ENCODE results near the gene MAP3K4. TPM values are rescaled to one million over a fixed set of nuclear protein-coding genes. Genes with fewer than 3 reads are reported as not detected.

MAP3K4 gene
- total and polyA plus RNA-seq, 5 donors: 11.8 to 42.3 (median 29.9) TPM

DNA sequence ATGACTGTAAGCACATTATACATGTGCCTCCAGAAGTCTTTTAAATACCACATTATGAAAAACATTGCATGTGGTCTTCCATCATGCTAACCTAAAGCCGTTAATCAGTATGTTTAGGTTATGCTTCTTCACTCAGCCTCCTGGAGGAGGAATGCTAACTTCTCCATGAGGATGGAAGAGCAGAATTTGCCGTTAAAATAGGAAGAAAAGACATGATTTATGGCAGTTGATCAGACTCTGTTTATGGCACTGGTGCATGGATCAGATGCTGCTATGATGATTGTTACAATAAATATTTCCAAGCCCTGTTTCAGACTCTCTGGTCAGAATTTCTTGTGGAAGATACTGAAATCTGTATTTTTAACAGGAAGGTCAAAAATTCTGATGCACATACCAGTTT, 31.7 kb downstream of the MAP3K4 start:
- Histone ChIP-seq H3K4me1 (ENCODE audit: control insufficient read depth, insufficient read depth, low read length) (peaks cover 2% of the 10 kb centered on the region), H3K4me3 (ENCODE audit: low read length) (no peak overlapping the region), H3K27me3 (ENCODE audit: control insufficient read depth, insufficient read depth) (no peaks in the 10 kb centered on the region), H3K27ac (ENCODE audit: low read length) (no peak overlapping the region), H3K9me3 (ENCODE audit: control insufficient read depth, low read length) (no peaks in the 10 kb centered on the region)
- no peak for DNase-seq
- ATAC-seq: no peak
- intact Hi-C loops (cut with DNase I): no loop called here
- 88% methylated on average over 2 of the region's 2 CpGs for WGBS

DNA sequence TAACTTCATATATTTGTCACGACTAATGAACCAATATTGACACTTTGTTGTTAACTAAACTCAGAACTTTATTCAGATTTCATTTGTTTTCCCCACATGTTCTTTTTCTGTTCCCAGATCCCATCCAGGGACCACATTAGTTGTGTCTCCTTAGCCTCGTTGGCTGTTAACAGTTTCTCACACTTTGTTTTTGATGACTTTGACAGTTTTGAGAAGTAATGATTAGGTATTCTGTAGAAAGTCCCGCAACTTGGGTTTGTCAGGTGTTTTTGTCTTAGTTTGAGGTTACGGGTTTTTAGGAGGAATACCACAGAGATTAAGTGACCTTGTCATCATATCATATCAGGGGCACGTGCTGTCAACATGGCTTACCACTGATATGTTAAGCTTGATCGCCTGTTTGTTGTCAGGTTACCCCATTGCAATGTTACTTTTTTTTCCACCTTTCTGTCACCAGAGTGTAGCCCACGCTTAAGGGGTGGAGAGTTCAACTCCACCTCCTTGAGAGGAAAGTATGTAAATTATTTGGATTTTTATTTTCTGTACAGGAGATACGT, 32.9 kb downstream of the MAP3K4 start:
- Histone ChIP-seq H3K27me3 (ENCODE audit: control insufficient read depth, insufficient read depth) (no peaks in the 10 kb centered on the region), H3K4me1 (ENCODE audit: control insufficient read depth, insufficient read depth, low read length) (peaks cover under 1% of the 10 kb centered on the region), H3K9me3 (ENCODE audit: control insufficient read depth, low read length) (no peaks in the 10 kb centered on the region), H3K27ac (ENCODE audit: low read length) (no peak overlapping the region), H3K4me3 (ENCODE audit: low read length) (no peak overlapping the region)
- intact Hi-C loops (cut with DNase I): no loop called here
- WGBS: 84% methylated on average over 8 of the region's 8 CpGs
- DNase-seq: no peak
- ATAC-seq: no peak

DNA sequence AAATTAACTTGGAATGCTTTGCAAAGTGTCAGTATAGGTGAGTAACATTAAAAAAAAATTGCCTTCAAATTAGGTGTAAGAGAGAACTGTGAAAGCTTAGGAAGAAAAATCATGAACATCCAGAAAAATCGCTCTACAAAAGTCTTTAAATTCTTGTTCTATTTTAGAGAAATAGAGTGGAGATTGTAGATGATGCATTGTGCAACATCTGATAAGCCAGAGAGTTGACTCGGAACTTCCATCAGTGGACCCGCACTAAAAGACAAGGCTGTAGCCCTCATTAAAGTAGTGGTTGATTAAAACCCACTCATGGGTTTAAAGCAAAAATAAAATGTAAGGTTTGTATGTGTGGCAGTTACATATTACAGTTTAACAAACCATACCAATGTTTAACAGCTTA, 35.8 kb downstream of the MAP3K4 start:
- WGBS: 88% methylated on average over 3 of the region's 3 CpGs
- Histone ChIP-seq H3K9me3 (ENCODE audit: control insufficient read depth, low read length) (no peaks in the 10 kb centered on the region), H3K4me1 (ENCODE audit: control insufficient read depth, insufficient read depth, low read length) (no peaks in the 10 kb centered on the region), H3K4me3 (ENCODE audit: low read length) (no peak overlapping the region), H3K27me3 (ENCODE audit: control insufficient read depth, insufficient read depth) (no peaks in the 10 kb centered on the region), H3K27ac (ENCODE audit: low read length) (no peak overlapping the region)
- intact Hi-C loops (cut with DNase I): no loop called here
- DNase-seq (no peak), ATAC-seq (no peak)

DNA sequence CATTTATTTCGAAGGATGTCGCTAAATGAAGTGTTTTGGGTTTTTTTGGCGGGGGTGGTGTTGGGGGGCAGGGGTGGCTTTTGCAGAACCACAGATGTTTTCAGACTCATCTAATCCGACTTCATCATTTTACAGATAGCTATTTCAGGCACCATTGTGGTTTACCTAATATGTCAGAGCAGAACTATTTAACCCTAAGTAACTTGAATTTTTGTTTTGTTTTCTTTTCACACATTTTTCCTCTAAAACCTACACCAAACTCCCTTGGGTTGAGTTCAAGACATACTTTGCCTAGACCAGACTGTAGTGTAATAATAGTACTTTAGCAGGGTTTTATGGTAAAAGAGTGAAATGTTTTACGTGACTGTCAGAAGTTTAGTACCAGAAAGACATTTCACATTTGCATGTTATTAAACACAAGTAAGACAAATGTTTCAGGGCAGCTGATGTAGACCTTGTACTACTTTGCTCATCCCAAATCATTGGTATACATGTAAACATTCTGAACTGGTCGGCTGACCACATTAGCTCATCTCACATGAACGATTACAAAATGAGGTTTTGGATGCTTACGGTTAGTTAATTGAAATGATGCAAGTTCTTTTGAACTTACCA, 37.7 kb downstream of the MAP3K4 start:
- H3K9me3 ChIP-seq (ENCODE audit: control insufficient read depth, low read length): no peaks in the 10 kb centered on the region
- WGBS: 79% methylated on average over 8 of the region's 8 CpGs
- peaks cover 1% of the 10 kb centered on the region for H3K4me1 ChIP-seq (ENCODE audit: control insufficient read depth, insufficient read depth, low read length)
- no peak overlapping the region for H3K4me3 ChIP-seq (ENCODE audit: low read length)
- H3K27ac ChIP-seq (ENCODE audit: low read length): no peak overlapping the region
- no peaks in the 10 kb centered on the region for H3K27me3 ChIP-seq (ENCODE audit: control insufficient read depth, insufficient read depth)
- DNase-seq: no peak
- ATAC-seq: no peak
- intact Hi-C loops (cut with DNase I): no loop called here

DNA sequence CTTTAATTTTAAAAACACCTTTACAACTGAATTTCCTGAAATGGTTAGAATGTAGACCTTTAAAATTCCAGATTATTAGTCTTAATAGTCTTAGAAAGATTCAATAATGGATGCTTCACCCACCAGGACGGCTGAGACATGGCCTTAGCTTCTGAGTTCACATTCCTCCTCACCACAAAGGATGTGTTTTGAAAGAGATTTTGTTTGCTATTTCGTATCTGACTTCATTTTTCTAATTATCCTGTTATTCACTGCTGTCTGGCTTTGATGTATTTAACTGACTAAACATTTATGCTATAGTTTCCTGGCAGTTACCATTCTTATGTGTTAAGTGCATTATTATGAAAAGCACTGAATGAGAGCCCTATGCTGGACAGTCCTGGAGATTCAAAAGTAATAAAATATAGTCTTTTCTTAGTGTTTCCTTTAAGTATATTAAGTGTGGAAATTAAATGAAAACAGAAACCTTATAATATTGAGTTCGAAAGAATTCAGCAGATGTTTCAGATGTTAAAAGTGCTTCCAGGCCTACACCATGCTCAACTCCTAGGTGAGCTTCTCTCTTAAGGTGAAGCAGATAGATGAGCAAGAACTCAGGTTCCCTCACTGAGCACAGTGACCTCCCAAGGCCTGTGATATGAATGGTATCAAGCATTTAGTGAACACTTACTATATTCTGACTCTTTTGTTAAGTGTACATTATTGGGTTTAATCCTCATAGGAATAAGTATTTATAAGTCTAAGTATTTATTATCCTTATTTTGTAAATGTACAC, 40.3 kb downstream of the MAP3K4 start:
- ATAC-seq: no peak
- DNase-seq: no peak
- 76% methylated on average over 3 of the region's 3 CpGs for WGBS

DNA sequence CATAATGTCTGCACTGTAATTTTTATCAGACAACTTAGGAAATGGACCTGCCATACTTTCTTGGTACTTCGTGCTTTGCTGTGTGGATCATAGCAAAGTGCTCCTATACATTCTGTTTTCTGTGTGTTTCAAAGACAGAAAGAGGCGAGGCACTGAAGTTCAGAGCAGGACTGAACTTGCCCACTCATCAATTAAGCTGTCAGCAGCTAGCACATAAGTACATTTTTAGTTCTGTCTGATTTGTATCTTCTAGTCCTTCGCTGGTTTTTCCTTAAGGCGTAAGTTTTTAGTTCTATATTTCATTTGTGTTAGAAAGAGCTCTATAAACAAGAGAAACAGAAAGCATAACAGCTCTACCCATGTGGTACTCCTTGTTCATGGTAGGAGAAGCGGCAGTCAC, 42.1 kb downstream of the MAP3K4 start:
- H3K4me3 ChIP-seq (ENCODE audit: low read length): no peak overlapping the region
- no peaks in the 10 kb centered on the region for H3K27me3 ChIP-seq (ENCODE audit: control insufficient read depth, insufficient read depth)
- 87% methylated on average over 5 of the region's 5 CpGs for WGBS
- H3K27ac ChIP-seq (ENCODE audit: low read length): no peak overlapping the region
- ATAC-seq: no peak
- DNase-seq: no peak
- H3K9me3 ChIP-seq (ENCODE audit: control insufficient read depth, low read length): no peaks in the 10 kb centered on the region
- peaks cover 1% of the 10 kb centered on the region for H3K4me1 ChIP-seq (ENCODE audit: control insufficient read depth, insufficient read depth, low read length)
- intact Hi-C loops (cut with DNase I): no loop called here

More for the DNA sequence above, 40.3 kb downstream of the MAP3K4 start:
- Histone ChIP-seq H3K4me3 (ENCODE audit: low read length) (no peak overlapping the region), H3K27me3 (ENCODE audit: control insufficient read depth, insufficient read depth) (no peaks in the 10 kb centered on the region), H3K4me1 (ENCODE audit: control insufficient read depth, insufficient read depth, low read length) (peaks cover 1% of the 10 kb centered on the region), H3K27ac (ENCODE audit: low read length) (no peak overlapping the region), H3K9me3 (ENCODE audit: control insufficient read depth, low read length) (no peaks in the 10 kb centered on the region)
- intact Hi-C loops (cut with DNase I): no loop called here

DNA sequence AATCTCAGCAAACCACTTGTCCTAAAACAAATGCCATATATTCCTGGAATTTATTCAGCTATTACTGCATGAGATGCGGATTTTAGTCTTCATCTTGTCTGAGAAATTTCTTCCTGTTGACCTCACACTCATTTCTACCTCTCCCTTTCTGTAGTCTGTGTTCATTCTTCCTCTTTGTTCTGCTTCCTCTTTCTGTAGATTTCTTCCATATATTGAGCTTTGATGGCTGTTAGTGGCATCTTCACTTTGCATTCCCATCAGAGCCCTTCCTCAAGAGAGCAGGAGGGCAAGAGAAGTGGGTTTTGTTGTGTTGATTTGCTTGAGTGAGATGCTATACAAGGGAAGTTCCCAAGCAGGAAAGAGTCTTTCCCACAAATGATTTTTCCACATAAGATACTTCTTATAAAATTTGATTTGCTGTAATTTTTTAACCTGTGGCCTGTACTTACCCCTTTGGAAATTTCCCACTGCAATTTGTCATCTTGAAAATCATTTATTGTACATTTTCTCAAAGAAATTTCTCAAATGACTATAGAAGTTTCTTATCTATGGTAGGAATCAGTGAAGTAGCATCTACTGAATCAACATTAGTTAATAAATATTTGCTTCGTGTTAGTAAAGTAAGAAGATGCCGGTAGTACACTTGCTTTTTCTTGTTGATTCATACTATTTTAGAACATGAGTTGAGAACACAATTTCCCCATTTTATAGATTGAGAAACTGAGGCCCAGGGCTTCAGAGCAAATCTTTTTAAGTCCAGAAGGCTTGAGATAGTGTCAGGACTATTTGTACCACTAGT, 43.8 kb downstream of the MAP3K4 start:
- ATAC-seq (no peak), DNase-seq (no peak)
- WGBS: 96% methylated on average over 3 of the region's 3 CpGs
- H3K9me3 ChIP-seq (ENCODE audit: control insufficient read depth, low read length): no peaks in the 10 kb centered on the region
- no peaks in the 10 kb centered on the region for H3K27me3 ChIP-seq (ENCODE audit: control insufficient read depth, insufficient read depth)
- intact Hi-C loops (cut with DNase I): no loop called here
- H3K27ac ChIP-seq (ENCODE audit: low read length): no peak overlapping the region
- no peak overlapping the region for H3K4me3 ChIP-seq (ENCODE audit: low read length)
- H3K4me1 ChIP-seq (ENCODE audit: control insufficient read depth, insufficient read depth, low read length): peaks cover 1% of the 10 kb centered on the region

DNA sequence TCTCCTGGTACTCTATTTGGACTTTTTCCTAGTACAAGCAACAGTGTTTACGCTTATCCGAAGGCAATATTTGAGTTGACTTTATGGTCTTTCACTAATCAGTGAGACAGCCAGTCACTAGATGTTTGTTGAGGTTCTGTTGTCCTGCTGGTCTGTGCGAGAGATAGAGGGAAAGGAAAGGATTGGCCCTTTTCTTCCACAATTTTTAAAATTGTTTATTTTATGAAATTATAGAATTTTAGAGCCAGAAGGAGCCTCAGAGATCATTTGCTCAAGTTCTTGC, 44.4 kb downstream of the MAP3K4 start:
- H3K27ac ChIP-seq (ENCODE audit: low read length): no peak overlapping the region
- WGBS: 97% methylated on average over 3 of the region's 3 CpGs
- H3K4me3 ChIP-seq (ENCODE audit: low read length): no peak overlapping the region
- intact Hi-C loops (cut with DNase I): no loop called here
- DNase-seq (no peak), ATAC-seq (no peak)
- H3K27me3 ChIP-seq (ENCODE audit: control insufficient read depth, insufficient read depth): no peaks in the 10 kb centered on the region
- H3K4me1 ChIP-seq (ENCODE audit: control insufficient read depth, insufficient read depth, low read length): peaks cover 1% of the 10 kb centered on the region
- H3K9me3 ChIP-seq (ENCODE audit: control insufficient read depth, low read length): no peaks in the 10 kb centered on the region

DNA sequence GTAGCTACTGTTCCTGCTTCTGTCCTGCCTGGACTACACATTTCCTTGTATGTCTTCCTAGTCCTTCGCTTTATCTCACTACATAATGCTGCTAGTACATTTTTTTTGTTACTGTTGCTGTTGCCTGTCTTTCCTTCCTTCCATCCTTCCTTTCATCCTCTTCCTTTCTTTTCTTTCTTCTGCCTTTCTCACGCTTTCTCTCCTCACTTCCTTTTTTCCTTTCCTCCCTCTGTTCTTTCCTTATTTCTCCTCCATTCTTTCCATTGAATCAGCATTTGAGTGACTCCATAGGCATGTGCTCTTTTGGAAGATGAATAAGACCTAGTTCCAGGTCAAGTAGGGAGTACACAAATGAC, 46.3 kb downstream of the MAP3K4 start:
- intact Hi-C loops (cut with DNase I): no loop called here
- Histone ChIP-seq H3K27me3 (ENCODE audit: control insufficient read depth, insufficient read depth) (no peaks in the 10 kb centered on the region), H3K4me3 (ENCODE audit: low read length) (no peak overlapping the region), H3K27ac (ENCODE audit: low read length) (no peak overlapping the region), H3K9me3 (ENCODE audit: control insufficient read depth, low read length) (no peaks in the 10 kb centered on the region), H3K4me1 (ENCODE audit: control insufficient read depth, insufficient read depth, low read length) (peaks cover 1% of the 10 kb centered on the region)
- no peak for ATAC-seq
- WGBS: 94% methylated on average over 2 of the region's 2 CpGs
- DNase-seq: no peak

DNA sequence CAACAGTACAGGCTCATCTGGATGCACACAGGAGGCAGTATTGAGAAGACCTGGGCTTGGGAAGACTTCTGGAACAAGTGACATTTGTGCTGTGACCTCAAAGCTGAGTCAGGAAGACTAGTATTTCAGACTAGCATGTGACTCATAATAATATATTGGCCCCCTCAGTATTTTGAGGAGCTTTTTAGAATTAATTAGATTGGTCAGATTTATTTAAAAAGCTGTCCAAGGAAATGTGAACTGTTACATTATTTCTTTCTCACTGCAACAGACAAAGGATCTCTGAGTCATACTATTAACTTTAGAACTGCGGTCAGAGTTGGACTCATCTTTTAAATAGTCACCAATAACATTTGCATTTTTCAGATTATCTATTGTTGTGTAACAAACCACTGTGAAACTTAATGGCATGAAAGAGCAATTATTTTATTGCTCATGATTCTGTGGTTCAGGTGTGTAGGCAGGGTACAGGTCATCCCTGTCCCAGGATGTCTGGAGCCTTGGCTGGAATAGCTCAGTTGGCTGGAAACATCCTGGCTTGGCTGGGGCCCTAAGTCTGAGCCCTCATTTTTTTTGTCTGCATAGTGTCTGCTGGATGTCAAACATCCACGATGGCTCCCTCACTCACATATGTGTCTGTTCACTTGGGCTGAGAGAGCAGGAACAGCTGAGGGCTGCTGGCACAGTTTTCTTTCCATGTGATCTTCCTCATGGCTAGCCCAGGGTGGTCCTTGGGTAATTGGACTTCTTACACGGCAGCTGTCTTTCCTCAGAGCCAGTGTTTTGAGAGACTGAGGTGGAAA, 46.9 kb downstream of the MAP3K4 start:
- DNase-seq (peak in 2 of 3 donors; percentile 33 to 52), ATAC-seq (peak; percentile 50 to 66)
- 46% methylated on average over 3 of the region's 3 CpGs for WGBS
- H3K27ac ChIP-seq (ENCODE audit: low read length): peak overlapping the region; percentile 33
- no peaks in the 10 kb centered on the region for H3K27me3 ChIP-seq (ENCODE audit: control insufficient read depth, insufficient read depth)
- no peaks in the 10 kb centered on the region for H3K9me3 ChIP-seq (ENCODE audit: control insufficient read depth, low read length)
- peaks cover 1% of the 10 kb centered on the region for H3K4me1 ChIP-seq (ENCODE audit: control insufficient read depth, insufficient read depth, low read length)
- intact Hi-C loops (cut with DNase I): no loop called here
- H3K4me3 ChIP-seq (ENCODE audit: low read length): no peak overlapping the region

All from right cardiac atrium (tissue), 5 donors.